Activated T-helper 9 cell treated with anti-CD3 and anti-CD28 coated beads, Interleukin-2, amount 50 U/mL, for 16 hours (primary cell): Measurements from ENCODE around the gene BEST3.
"Not testable (repeated sequence)": the region's sequence is repeated elsewhere in the genome, so short reads cannot be mapped to it uniquely, and the experiment has no call there.

Source experiments
- DNase-seq: peaks from one replicate; pipeline ENCODE4 v3.0.0-alpha.2; 2020; ENCODE audit warnings: low read depth

The BEST3 gene

DNA sequence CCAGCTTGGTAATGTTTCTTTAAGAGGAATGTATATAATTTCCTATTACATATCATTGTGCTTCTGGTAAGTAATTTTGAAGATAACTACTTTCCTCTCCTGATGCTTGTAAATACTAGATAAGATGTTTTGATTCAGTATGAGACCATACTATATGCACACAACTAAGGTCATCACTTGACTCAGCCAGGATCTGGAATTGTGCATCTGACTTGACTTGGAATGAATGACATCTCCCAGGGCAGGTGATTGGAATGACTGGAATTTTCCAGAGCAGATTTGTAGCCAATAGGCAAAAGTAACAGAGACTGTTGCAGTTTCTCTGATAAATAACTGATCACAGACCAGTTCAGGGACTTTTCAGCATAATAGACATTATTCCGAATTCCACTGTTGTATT lies 11.1 kb downstream of the BEST3 start:
- no peak for DNase-seq

DNA sequence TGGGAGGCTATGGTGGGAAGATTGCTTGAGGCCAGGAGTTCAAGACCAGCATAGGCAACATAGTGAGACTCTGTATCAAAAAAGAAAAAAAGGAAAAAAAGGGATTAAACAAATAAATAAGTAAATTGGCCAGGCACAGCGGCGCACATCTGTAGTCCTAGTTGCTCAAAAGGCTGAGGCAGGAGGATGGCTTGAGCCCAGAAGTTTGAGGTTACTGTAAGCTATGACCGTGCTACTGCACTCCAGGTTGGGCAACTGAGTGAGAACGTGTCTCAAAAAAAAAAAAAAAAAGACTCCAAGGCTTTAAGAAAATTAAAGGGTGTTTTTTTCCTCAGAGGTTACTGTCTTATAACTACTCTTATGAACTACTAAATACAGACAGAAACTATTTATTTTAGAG lies 11.7 kb downstream of the BEST3 start:
- no peak for DNase-seq

DNA sequence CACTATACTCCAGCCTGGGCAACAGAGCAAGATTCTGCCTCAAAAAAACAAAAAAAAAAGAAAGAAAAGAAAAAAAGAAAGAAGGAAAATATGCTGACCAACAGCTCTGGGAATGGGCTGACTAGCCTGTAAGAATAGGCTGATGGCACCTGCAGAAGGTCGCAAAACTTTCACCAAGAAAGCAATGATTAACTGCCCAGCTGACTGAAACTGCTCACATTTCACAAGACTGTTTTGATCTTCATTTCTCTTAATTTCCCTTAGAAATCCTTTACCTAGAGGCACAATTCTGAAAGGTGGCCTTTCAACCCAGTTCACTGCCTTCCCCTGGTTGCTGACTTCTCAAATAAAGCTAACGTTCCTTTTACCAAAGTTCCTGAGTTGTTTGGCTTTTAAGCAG lies 12.4 kb downstream of the BEST3 start:
- no peak for DNase-seq

DNA sequence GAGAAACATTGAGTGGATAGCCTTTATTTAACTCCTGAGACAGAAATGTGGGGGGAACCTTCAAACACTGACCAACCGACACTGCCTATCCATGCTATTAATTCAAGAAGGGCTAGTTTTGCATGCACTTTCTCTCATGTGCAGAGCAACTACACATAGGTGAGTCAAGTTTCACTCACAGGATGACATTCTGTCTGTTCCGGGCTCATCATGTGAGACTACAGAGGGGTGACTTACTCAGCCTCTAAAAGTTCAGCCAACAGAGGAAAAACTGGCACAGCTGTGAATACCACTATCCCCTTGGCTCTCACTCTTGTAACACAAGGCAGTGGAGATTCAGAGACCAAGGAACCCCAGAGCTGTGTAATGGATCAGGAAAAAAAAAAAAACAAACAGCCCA lies 13.3 kb downstream of the BEST3 start:
- no peak for DNase-seq

DNA sequence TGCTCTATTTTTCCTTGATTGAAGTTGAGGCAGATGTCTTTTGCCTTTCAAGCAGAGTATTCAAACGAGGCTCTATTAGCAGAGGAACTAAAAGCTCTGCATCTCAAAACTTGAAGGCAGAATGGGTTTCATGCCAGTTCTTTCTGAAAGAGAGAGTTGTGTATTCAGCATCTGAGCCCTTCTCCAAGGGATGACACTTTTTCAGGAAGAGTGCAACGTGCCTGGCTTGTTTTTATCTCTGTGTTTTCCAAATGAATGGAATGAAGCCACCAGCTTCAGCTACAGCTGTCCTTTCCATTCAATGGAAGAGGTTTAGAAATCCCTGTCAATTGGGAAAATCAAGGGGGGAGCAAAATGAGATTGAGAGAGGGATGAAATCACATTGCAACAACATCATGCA lies 14.6 kb downstream of the BEST3 start:
- DNase-seq, result no peak

DNA sequence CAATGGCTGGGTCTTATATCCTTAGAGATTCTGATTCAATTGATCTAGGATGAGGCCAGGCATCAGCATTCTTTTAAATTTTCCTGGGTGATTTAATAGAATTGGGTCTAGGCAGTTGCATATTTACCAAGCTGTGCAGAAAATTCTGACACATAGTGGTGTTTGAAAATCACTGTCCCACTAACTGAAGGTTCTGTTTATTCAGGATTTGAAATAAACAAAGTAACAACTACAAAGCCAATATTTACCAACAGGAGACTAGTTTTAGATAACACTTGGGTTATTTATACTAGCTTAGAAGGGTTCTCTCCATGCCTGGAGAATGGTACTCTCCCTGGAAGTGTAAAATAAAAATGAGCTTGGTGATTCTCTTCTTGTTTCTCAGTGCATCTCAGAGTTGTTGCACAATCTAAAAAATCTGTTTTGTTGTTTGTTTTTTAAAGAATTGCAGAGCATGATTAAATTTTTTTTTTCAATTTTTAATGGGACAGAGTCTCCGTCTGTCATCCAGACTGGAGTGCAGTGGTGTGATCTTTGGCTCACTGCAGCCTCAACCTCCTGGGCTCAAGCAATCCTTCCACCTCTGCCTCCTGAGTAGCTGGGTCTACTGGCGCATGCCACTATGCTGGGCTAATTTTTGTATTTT lies 16.9 kb downstream of the BEST3 start:
- no peak for DNase-seq

DNA sequence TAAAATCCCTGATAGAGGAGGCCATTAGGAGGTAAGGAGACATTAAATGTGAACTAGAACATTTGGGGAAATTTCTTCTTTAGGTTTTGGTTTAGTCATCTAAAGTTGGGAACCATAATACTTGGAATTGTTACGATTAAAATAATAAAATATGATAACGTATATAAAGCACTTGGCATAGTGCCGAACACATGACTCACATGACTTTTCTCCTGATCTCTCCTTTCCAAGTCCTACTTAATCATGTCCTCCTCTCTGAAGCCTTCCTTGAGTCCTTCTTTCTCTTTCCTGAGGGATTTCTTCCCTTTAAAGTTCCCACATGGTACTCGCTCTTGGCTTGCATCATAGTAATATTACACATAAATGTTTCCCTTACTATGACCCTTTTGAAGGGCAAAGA lies 20.0 kb downstream of the BEST3 start:
- no peak for DNase-seq

DNA sequence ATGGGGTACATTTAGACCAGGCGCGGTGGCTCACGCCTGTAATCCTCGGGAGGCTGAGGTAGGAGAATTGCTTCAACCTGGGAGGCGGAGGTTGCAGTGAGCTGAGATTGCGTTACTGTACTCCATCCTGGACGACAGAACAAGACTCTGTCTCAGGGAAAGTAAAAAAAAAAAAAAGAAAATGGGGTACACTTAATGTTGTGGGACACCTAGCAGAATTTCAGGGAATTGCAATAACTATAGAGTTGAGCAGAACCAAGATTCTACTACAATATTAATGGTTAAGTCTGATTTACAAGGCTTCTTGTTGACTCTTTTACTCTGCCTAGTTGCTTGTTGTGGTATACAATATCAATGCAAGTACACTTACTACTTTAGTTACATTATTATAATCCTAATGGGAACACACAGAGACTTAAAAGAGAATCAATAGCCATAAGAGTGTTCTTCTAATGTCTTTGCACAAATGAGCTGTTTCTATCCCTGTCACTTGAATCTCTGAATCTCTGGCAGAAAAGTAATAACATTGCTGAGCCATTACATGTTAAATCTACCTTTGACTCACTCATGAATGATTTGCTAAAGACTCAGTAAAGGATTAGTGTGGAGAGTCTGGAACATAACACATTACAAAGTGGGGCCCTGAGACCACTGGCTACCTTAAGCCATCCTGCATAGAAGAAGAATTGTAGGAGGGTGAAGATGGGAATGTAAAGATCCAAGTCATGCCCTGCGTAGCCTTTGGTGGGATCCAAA lies 22.7 kb downstream of the BEST3 start:
- no peak for DNase-seq

DNA sequence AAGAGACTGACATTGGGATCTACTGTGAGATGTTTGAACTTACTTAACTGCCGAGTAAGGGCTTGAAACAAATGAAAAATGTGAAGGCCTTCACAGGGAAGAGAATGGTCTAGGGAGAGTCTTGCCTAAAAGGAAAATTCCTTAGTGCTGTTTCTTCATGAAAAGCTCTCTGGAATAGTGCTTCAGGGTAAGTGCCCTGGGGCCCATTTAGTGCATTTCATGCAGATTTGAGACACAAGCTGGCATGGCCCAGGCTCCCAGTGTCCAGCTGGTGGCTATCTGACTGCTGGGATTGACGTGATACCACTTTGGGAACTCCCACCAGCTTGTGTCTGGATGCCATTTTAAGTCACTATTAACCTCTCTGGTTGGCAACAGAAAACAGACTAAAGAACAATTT lies 26.9 kb downstream of the BEST3 start:
- no peak for DNase-seq

DNA sequence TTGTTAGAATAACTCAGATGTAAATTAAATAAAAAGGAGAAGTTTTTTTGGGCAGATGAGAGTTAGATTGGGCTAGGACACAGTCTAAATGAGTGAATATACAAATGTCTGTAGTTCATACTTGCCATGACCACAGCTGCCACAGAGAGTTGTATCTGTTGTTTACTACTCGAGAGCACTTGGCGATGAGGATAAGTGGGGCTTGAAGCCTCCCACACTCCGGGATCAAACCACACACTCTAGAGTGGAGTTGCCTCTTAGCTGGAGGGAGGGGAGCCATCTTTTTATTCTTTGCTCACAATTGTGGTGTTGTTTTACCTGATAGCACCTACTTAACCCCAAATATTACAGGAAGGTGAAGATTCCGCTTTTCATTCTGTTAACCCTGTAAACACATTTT lies 27.5 kb downstream of the BEST3 start:
- DNase-seq, result no peak

DNA sequence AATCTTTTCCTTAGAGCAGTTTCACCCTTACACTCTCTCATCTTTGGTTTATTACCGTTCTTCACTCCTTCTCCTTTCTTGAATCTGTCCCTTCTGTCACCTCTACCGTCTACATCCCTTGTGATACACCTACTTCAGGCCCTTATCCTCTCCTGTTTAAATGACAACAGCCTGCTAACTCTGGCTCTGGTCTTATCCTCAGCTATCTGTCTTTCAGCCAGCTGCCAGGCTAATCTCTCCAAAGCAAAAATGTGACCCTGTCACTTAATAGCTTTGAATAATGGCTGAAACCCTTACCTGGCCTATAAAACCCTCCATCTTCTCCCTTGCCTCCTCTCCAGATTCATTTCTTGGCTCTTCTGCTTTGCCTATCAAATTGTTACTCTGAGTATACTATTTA lies 32.3 kb downstream of the BEST3 start:
- no peak for DNase-seq

DNA sequence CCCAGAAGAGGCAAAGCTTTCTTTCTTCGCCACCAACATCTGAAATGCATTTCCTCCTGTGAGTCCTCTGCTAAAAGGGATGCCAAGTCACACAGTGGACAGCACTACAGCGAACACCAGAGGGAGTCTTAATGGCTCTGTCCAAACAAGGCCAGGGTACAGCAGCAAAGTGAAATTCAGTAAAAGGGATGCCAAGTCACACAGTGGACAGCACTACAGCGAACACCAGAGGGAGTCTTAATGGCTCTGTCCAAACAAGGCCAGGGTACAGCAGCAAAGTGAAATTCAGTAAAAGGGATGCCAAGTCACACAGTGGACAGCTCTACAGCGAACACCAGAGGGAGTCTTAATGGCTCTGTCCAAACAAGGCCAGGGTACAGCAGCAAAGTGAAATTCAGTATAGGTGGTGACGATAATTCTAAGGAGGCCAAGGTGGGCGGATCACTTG lies 34.1 kb downstream of the BEST3 start:
- DNase-seq, result not testable (repeated sequence)

DNA sequence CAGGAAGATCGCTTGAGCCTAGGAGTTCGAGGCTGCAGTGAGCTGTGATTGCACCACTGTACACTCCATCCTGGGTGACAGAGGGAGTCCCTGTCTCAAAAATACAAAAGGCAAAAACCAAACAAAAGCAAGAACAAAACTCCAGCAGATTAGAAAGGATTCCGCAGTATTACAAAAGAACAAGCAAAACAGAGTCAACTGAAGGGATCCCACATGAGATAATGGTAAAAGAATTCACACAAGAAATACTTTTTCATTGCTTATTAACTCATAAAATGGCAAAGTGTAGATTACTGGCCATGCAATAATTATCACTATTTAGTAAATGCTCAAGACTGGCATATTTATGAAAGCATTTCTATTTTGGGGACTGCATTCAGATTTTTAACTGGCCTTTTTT lies 35.4 kb downstream of the BEST3 start:
- DNase-seq, result no peak

DNA sequence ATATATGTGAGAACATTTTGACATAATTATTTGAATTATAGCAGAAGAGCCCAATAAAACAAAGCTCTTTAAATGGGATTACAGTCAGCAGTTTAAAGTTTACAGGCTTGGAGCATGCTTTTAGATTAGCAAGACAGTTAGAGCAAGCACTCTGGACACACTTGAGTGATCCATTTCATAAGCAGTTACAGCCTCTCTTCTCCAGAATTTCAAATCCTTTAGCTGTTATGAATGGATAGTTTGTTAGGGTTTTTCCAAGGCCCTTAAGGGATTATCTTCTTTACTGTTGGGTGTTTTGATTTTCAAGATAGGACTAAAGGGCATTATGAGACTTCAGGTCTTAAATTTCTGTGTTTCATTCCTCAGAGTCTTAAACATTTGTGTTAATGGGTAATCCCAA lies 36.3 kb downstream of the BEST3 start:
- no peak for DNase-seq

DNA sequence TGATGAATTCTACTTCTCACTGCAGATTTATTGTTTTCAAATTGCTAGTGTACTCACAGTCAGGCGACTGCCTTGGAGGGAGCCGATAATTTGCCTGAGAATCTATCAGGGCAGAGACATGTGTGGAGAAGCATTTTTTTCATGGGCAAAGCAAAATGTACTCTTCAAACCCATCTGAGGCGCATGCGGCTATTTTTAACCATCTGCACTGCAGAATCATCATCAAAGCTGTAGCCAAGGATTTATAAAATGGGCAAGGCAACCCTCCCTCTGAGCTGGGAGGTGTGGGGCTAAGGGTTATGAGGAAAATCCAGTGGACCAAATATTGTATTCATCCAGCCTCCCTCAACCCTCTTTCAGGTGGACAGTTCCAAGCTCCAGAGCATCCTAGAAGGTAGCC lies 37.7 kb downstream of the BEST3 start:
- DNase-seq, result no peak

DNA sequence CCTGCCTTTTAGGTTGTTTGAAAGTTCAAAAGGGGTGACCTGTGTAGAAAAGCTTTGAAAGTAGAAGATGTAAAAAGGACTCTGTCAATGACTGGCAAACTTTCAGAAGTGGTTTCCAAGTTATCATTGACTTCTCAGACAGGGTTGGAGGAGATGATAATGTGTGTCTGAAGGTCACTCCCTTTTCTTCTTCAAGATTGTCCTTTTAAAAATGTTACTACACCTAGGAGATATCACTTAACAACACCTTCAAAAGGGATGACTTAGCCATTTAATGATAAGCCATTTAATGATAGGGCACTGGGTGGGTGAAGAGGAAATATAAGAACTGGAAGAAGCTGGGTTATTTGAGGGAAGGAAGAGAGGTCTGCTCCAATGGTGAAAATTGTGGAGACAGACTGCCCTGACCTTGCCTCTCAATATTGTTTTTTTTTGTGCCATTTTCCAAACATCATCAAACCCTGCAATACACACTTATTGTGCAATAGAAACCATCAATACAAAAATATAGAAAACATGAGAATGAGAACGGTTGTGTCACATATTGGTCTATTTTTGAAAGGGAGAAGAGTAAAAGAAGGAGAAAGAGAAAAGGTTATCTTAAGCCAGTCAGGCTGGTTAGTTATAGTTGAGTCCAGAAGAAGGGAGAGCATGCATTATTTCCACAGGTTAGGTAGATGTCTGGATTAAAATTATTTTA lies 38.8 kb downstream of the BEST3 start:
- no peak for DNase-seq

DNA sequence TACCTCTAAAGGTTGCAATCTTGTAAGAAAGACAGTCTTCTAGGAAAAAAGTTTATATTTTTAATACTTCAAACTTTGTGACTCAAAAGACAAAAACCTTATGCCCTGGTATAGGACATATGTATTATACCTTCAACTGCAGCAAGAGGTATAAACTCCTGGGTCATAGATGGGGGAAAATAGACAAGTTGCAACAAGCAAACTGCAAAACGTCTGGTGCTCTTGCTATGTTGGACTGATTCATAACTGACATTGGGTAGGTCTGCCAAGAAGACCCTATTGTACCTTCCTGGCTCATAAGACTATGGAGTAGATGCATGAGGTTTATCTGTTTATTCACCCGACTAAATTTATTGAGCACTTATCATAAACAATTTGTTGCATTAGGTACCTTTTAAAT lies 40.9 kb downstream of the BEST3 start:
- no peak for DNase-seq

DNA sequence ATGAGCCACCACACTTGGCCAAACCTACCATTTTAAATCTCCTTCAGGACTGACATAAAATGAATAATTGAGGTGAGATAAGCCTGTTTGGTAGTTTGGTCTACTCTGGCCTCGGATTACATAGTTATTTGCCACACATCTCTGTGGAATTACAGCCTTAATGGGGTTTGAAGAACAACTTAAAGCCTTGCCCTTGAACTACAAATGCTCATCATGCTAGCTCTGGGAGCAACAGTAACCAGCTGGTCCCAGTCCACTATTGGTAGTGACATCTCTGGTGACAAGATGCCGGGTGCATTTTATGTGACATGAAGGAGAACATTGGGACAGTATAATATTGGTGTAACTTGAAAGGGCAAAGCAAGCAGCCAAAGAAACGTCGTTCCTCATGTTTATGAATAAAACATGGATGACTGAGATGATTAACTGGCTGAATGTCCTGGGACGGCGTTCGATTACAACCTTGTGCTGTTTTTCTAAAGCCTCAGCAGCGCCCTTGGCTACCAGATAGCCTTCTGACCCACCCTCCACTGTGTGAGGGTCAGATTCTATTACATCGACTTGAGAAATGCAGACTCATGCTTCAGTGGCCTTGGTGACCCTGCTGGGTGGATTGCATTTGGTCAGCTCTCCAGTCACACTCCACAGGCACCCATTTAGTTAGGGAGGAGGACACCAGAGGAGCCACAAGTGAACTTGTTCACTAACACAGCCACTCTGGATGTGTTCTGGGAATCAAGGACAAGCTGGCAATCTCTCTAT lies 41.5 kb downstream of the BEST3 start:
- no peak for DNase-seq

DNA sequence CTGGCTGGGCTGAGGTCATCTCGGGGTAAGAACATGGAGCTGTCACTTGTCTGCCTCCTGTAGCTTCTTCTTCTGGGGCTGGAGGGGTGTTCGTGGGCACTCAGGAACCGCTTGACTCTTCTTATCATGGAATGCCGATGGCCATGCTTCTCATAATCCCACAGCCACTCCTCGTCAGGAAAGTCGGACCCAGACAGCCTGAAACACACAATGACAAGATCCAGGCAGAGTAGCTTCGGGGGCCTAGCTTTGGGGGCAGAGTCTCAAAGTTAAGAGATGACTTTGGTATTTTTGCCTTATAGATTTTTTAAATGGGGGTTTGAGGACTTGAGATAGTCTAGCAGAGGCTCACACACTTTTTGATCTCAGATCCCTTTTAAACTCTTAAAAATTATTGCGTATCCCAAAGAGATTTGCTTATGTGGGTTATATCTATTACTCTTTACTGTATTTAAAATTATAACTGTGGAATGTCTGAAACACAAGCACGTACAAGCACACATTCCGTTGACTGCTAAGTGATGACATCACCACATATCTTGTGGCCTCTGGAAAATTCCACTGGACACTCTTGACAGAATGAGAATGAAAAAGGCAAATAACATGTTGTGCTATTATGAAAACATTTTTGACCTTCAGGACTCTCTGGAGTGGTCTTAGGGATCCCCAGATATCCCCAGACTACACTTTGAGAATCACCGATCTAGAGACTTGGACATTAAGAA lies 43.3 kb downstream of the BEST3 start:
- DNase-seq, result no peak

DNA sequence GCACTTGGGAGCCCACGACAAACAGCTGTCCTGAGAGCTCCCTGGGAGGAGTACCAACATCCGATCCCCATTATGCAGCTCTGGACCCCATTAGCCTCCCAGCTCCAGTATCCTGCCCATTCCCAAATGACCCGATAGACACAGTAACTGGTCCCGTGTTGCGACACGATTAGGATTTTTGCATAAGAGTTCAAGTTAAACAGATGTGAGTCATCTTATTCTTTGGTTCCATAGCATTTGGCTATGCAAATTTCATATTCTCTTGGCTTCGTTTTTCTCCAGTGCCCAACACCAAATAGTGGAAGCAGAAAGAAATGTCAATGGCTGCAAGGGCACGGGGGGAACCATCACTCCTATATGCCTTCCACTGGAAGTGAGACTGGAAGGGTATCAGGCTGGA lies 45.4 kb downstream of the BEST3 start:
- no peak for DNase-seq

DNA sequence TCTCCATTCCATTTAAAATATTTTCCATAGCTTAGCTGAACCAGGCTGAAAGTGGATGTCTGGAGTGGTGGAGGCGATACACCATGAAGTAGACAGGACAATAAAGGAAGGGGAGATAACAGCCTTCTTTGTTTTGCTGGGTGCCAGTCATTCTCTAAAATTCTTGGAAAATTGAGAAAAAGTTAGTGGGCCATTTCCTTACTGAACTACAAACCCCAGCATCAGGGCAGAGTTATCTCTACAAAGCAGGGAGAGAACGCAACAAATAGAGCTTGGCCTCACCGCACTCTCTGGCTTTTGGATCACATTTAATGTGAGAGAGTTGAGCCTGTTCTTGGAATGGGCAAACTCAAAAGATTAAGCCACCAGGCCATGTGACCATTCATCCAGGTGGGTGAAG lies 47.2 kb downstream of the BEST3 start:
- no peak for DNase-seq

DNA sequence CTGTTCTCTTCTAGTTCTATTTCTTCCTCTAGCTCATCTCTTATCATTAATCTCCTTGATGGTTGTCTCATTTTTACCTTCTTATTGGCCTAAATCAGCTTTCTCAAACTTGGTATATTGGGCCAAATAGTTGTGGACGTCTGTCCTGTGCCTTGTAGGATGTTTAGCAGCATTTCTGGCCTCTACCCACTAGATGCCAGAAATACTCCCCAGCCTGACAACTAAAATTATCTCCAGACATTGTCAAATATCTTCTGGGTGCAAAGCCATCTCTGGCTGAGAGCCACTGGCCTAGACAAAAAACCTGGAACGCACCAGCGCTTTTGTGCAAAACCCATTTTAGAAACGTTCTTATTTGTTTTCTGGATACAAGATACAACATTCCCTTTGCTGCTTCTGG lies 49.6 kb downstream of the BEST3 start:
- no peak for DNase-seq
